B cell (primary cell): ENCODE data around the gene ABCG1.

ENCODE experiments used
- CTCF ChIP-seq: fragments of 200-600 bp; IDR thresholded peaks from one replicate; pipeline ENCODE4 v1.8.0; 2022; ENCODE audit warnings: antibody characterized with exemption, mild to moderate bottlenecking
- EZH2 ChIP-seq: IDR thresholded peaks from 2 replicates; pipeline ENCODE4 v1.6.1; 2012; ENCODE audit warnings: borderline replicate concordance, low read depth, mild to moderate bottlenecking, moderate library complexity, low read length; ENCODE audit not compliant: insufficient read depth, poor library complexity, severe bottlenecking

- TF ChIP-seq CTCF (no peak), EZH2 (no peak)
These were observed 43.9 kb downstream of the ABCG1 start for GRCh38 chr21:42262831-42263231.
